ENCODE data around the gene YTHDF2. TPM values are rescaled to one million over a fixed set of nuclear protein-coding genes. Genes with fewer than 3 reads are reported as not detected.

Gene YTHDF2
- total and polyA plus RNA-seq, 2 of the 13 experiments (the other 11 are each of a cell fraction or from before 2014, with no cell fraction given): 48.4 to 59.6 TPM

- TF ChIP-seq HMGXB4 (CRISPR knock-in tag; IDR thresholded peaks at IDR 0.05; ENCODE audit: borderline replicate concordance in 1 of 2, low read depth in 1 of 2): peak; percentile 92 to 94
- peak; percentile 61; the same call in 1 of the 2 replicates for TF ChIP-seq RELA (CRISPR knock-in tag; IDR thresholded peaks at IDR 0.05)
- no peak for TF ChIP-seq BCLAF1 (IDR thresholded peaks at IDR 0.05)
- TF ChIP-seq E2F5 (CRISPR knock-in tag; conservative IDR thresholded peaks at IDR 0.05): peak; percentile 67
- TF ChIP-seq NR3C1 (CRISPR knock-in tag; IDR thresholded peaks at IDR 0.05): no peak
- TF ChIP-seq PCBP1 (IDR thresholded peaks at IDR 0.05; ENCODE audit: borderline replicate concordance, low read depth, low read length): no peak
- peak; percentile 97 for TF ChIP-seq PRPF4 (IDR thresholded peaks at IDR 0.05; ENCODE audit: low read depth, low read length, poor library complexity, severe bottlenecking)
- TF ChIP-seq RBM22 (optimal IDR thresholded peaks at IDR 0.05; ENCODE audit: low read length): no peak
- no peak for TF ChIP-seq ZNF780A (CRISPR knock-in tag; IDR thresholded peaks at IDR 0.05)
- TF ChIP-seq PRMT3 (CRISPR knock-in tag; IDR thresholded peaks at IDR 0.05; ENCODE audit: borderline replicate concordance, low read depth): no peak
- no peak; the same call in 1 of the 2 replicates for TF ChIP-seq ZNF792 (CRISPR knock-in tag; IDR thresholded peaks at IDR 0.05)
- TF ChIP-seq DDIT3 (CRISPR knock-in tag; IDR thresholded peaks at IDR 0.05): 0 out of 2 replicates have a peak, but pooled peaks have one; percentile 32
- TF ChIP-seq ZNF12 (CRISPR knock-in tag; IDR thresholded peaks at IDR 0.05): peak; percentile 19; the same call in 1 of the 2 replicates
- no peak; the same call in none of the 2 replicates for TF ChIP-seq TOPORS (CRISPR knock-in tag; IDR thresholded peaks at IDR 0.05)
- TF ChIP-seq CAMTA2 (CRISPR knock-in tag; IDR thresholded peaks at IDR 0.05; ENCODE audit: borderline replicate concordance): 0 out of 2 replicates have a peak, but pooled peaks have one; percentile 14
- TF ChIP-seq NCOA2 (CRISPR knock-in tag; IDR thresholded peaks at IDR 0.05): peak; percentile 73
- peak; percentile 24; the same call in 1 of the 2 replicates for TF ChIP-seq ZSCAN5A (CRISPR knock-in tag; IDR thresholded peaks at IDR 0.05; ENCODE audit: borderline replicate concordance)
- TF ChIP-seq PHB2 (IDR thresholded peaks at IDR 0.05; ENCODE audit: partially characterized antibody): no peak
These were observed at the start of gene YTHDF2 (continued) for GRCh38 chr1:28736450-28737306.

All from HepG2 (cell line).